HG02970 (cell line): ENCODE results near the gene HMBS.
A peak's percentile ranks its signal among the peaks of the same experiment; 100 is the strongest.
"Not testable (repeated sequence)": the region's sequence is repeated elsewhere in the genome, so short reads cannot be mapped to it uniquely, and the experiment has no call there.

ENCODE experiments used
- ATAC-seq: cut with Tn5 transposase; IDR thresholded peaks from one replicate; pipeline ENCODE4 v1.9.1; 2021; ENCODE audit warnings: mild to moderate bottlenecking, moderate library complexity, moderate number of reproducible peaks; ENCODE audit not compliant: unreplicated experiment, low FRiP score

HMBS gene

DNA sequence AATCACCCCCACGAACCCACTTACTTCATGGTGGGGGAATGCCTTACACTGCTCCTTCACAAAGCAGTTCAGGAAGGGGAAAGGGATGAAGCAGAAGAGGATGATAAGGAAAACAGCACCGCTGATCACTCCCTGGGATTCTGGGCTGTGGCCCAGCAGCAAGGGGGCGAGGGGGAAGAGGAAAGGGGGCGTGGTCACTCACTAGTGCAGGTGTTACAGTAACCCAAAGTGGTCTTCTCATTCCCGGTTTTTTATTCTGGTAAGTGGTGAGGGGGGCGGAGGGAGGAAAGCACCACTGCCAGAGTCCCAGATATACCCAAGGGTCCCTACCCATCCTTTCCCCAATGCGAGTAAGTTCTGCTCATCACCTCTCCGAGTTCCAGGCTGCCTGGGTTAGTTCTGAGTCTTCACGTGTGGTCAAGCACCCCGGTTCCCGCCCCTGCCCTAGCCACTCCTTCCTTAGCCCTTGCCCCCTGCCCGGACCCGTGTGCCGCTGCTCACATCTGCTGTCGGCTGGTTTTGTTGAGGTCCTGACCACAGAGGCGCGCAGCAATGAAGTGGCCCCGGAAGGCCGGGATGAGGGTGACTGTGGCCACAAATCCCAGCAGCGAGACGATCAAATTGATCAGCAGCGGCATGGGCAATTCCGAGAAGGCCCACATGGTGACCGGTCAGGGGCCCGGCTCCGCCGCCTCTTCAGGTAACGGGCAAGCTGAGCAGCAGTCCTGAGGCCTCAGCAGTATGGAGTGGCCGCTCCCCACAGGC is 16.5 kb downstream of the HMBS start:
- ATAC-seq = no peak

DNA sequence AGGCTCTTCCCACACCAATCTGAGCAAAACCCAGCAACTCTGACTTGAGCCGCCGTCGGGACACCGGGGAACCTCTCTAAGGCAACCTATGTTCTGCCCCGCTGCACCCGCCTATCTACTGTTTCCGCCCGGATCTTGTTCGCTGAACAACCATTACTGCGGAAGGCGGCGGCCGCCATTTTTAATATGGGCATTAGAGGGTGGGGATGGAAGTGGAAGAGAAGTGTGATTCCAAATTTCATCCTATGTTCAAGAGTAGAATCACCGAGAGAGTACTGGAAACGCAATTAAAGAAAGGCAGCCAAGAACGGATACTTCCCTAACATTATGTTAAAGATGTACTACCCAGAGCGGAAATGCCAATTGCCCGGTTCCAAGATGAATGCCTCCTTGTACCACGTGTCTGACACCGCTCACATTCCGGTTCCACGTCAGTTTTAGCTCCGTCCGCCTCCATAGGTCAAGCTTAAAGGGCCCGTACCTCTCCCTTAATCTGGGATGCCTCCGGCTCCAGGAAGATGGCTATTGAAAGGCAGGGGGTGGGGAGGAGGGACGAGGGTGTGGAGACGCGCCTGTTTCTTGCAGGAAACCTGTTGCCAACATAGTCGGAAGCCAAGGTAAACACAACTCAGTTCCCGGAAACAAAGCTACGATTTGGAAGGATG is 17.2 kb downstream of the HMBS start, which contains the start of gene DPAGT1:
DPAGT1 (minus strand) TSS at position 95 of the 665 bp plus-strand sequence. CDS start 198 bp downstream, outside the sequence.
- ATAC-seq = peak; percentile 71

DNA sequence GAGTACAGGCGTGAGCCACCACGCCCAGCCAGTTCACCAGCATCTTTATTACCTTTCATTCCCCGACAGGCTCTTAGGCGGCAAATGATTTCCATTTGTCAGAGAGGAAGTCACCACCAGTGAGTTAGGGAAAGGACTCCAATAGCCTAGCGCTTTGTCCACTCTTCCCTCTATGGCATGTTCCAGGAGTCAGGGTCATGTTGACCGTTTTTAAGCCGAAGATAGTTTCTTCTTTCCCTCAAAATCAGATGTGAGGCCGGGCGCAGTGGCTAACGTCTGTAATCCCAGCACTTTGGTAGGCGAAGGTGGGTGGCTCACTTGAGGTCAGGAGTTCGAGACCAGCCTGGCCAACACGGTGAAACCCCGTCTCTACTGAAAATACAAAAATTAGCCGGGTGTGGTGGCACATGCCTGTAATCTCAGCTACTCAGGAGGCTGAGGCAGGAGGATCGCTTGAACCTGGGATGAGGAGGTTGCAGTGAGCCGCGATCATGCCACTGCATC is 18.5 kb downstream of the HMBS start:
- not testable (repeated sequence) for ATAC-seq

DNA sequence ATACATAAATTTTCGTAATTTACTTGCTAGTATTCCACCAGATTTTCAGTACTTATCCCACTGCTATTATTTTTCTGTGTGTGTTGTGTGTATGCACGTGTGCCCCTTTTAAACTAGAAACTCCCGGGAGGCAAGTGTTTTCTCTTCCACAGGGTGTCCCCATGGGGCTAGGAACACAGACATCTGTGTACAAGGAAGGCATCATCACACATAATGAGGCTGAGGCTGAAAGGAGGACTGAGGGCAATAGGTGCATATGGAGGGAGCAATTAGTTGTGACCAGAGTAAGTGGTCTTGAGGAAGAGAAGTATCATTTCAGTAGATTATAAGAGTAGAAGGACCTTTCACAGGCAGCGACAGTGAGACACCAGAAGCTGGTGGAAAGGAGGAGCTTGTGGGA is 19.1 kb downstream of the HMBS start:
- no peak for ATAC-seq

DNA sequence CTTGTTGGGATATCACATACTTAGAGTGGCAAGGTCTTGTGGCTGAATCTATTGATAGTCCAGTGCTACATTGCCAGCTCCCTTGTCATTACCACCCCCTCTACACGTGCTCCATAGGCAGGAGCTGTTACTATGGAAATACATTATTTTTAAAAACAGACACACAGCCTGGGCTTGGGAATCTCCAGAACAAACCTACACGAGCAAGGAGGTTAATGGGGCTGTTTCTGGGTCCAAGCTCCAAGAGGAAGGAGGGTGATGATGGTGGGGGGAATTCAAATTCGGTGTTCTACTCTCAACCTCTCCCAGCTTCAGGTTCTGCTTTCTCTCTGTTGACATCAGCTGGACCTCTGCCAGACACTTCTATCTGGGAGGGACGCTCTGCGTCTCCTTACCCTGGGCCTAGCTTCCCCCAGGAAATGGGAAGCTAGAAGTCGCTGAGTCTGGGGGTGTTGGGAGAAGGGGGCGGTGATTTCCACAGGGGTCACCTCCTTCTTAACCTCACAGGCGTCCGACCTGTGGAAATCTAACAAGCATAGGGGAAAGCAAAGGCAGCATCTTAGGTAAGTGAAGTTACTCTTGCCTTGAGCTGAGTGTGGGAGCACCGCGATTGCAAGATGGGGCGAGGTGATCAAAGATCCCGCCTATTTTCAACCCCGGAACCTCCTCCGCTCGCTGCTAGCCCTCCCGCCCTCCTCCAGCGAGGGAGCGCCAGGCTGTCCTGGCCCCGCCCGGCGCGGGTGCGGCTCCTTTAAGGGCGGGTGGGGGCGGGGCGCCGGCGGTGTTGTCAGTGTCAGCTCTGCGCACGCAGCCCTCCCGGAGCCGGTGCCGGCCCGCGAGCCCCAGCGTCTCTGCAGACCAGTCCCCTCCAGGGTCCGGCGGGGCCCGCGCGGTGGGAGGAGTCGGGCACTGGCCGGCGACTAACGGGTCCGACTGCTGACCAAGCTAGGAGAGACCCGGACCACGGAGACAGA is 22.2 kb downstream of the HMBS start, which contains the start of gene C2CD2L:
C2CD2L (plus strand) TSS at position 781 of the 974 bp plus-strand sequence. CDS start 398 bp downstream, outside the sequence.
- peak; percentile 57 for ATAC-seq

DNA sequence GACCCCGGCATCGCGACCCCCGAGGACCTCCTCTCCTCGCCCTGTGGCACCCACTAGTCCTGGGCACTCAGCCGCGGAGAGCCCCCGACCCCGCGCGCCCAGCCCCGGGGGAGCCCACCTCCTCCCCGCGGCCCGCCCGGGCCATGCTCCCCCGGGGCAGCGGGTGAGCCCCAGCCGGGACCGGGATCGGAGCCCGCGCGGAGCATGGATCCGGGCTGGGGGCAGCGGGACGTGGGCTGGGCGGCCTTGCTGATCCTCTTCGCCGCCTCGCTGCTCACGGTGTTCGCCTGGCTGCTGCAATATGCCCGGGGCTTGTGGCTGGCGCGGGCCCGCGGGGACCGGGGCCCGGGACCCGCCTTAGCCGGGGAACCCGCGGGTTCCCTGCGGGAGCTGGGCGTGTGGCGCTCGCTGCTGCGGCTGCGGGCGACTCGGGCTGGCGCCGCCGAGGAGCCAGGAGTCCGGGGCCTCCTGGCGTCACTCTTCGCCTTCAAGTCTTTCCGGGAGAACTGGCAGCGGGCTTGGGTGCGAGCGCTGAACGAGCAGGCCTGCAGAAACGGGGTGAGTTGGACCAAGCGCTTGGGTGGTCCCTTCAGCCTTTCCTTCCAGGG is 23.0 kb downstream of the HMBS start:
- peak; percentile 25 for ATAC-seq

DNA sequence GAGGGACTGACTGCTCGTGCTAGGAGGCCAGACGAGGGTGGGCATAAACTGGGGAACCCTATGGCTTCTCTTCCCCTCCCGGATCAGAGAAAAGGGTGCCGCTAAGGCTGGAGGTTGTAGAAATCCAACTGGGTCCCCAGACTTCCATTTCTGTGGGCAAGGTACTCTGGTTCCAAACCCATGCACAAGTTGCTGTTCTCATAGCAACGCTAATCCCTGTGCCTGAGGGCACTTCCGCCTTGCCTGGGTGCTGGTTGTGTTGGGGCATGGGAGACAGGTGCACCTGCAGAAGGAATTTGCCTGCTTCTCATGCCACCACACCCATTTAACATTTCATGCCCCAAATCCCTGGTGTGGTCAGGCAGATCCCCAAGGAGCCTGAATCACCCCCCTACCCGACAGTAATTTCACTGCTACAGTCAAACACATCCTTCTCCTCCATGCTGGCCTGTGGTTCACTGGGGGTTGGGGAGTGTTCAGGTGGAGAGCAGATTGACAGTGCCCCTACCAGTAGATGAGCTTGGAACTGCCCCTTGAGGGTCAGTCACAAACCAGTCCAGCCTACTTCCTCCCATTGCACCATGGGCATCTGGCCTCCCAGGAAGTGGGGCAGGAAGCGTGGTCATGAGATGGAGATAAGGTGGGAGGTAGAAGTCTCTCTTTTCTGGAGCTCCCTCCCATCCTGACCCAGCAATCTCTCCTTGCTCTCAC is 23.6 kb downstream of the HMBS start:
- no peak for ATAC-seq

DNA sequence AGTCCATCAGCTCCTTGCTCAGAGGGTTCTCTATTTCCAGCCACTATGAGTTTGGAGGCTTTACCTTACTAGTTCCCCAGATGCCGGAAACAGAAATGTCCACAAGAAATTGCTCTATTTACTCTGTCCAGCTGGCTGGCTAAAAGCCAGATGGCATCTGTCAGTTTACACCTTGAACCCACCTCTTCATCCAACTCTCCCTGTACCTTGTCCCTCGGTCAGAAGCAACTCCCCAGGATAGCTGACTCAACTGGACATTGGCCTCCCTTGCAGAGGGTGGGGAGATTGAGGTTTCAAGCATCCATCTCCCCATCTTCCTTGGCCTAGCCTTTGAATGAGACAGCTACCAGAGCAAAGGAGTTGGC is 24.2 kb downstream of the HMBS start:
- ATAC-seq = no peak

DNA sequence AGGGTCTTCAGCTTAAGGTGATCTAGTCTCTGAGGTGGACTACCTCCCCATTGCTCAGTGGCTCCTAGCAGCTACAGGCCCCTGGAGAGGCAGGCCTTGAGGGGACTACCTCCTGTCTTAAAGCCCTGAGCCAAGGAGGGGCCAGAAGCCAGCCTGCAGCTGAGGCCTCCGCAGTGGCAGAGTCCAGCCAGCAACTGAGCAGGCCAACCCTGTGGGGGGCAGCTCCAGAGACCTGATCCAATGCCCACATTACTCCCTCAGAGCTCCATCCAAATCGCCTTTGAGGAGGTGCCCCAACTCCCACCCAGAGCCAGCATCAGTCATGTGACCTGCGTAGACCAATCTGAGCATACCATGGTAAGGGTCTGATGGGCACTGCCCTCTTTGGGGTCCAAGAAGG is 25.2 kb downstream of the HMBS start:
- no peak for ATAC-seq

DNA sequence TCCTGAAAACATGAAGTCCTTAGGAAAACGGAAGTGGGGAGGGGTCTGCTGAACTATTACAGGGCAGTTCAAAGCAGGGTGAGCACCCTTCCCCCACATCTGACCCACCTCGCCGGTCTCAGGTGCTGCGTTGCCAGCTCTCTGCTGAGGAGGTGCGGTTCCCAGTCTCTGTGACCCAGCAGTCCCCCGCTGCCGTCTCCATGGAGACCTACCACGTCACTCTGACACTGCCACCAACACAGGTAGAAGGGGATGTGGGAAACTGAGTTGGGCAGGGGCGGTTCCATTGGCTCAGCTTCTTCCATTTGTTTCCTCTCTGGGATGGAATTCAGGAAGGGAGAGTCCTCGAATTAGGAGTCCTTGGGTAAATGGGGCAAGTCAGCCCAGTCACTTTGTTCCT is 25.8 kb downstream of the HMBS start:
- no peak for ATAC-seq

DNA sequence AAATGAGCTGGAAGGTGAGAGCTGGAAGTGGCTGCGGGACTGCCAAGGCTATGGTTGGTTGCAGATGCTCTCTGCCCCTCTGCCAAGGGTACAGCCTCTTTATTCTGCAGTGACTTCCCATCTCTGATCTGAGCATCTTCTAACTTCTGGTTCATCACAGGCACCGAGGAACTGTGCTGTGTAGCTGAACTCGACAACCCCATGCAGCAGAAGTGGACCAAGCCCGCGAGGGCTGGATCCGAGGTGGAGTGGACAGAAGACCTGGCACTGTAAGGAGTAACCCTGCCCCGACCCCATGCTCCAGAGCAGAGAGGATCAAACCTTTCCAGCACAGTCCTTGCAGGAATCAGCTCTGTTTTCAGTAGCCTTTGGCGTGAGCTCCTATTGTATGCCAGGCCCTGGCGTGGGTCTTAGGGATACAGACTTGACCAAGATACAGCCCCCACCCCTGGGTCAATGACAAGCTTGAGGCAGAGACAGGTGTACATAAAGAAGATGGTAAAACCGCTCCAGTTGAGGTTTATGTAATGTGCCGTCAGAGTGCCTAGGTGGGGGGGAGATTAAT is 26.8 kb downstream of the HMBS start:
- no peak for ATAC-seq

DNA sequence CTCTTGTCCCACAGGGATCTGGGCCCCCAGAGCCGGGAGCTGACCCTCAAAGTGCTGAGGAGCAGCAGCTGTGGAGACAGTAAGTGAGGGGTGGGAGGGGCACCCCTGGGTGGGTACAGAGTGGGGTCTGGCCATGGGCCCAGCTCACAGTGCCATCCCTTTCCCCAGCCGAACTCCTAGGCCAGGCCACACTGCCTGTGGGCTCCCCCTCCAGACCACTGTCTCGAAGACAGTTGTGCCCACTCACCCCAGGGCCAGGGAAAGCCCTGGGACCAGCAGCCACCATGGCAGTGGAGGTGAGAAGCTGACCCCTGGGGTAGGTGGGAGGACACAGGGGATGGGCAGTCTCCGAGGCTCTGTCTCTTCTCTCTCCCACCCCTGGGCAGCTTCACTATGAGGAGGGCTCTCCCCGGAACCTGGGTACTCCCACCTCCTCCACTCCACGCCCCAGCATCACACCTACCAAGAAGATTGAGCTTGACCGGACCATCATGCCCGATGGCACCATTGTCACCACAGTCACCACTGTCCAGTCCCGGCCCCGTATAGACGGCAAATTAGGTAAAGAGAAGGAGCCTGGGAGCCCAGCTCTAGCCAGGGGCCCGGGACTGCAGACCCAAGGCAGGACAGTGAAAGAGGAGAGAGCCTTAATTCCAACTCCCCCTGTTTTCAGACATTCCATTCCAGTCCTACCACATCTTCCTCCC is 27.8 kb downstream of the HMBS start:
- no peak for ATAC-seq

DNA sequence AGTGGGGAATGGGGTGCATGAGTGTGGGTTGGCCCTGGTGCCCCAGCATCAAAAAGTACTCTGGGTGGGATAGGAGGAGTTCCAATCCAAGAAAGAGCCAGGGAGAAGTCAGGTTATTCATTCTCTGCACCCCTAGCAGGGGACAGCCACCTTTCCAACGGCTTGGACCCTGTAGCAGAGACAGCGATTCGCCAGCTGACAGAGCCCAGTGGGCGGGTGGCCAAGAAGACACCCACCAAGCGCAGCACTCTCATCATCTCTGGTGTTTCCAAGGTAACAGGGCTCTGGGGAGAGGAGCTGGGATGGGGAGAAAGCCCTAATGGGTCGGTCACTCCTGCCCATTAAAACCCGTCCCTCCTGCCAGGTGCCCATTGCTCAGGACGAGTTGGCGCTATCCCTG is 29.0 kb downstream of the HMBS start:
- ATAC-seq = no peak

DNA sequence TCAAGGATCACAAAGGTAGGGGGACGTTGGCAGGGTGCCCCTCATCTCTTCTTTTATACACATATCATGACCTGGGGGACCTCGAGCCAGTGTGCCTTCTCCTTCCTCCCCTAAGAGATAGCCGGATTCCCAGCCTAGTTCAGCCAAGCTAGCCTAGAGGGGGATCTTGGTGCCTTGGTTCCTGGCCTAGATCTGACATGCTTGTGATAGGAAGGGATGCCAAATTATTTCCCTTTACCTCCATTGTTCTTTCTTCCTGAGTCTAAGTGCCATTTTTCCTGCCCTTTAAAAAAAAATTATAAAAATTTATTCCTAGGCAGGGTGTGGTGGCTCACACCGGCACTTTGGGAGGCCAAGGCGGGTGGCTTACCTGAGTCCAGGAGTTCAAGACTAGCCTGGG is 29.7 kb downstream of the HMBS start:
- ATAC-seq = no peak

DNA sequence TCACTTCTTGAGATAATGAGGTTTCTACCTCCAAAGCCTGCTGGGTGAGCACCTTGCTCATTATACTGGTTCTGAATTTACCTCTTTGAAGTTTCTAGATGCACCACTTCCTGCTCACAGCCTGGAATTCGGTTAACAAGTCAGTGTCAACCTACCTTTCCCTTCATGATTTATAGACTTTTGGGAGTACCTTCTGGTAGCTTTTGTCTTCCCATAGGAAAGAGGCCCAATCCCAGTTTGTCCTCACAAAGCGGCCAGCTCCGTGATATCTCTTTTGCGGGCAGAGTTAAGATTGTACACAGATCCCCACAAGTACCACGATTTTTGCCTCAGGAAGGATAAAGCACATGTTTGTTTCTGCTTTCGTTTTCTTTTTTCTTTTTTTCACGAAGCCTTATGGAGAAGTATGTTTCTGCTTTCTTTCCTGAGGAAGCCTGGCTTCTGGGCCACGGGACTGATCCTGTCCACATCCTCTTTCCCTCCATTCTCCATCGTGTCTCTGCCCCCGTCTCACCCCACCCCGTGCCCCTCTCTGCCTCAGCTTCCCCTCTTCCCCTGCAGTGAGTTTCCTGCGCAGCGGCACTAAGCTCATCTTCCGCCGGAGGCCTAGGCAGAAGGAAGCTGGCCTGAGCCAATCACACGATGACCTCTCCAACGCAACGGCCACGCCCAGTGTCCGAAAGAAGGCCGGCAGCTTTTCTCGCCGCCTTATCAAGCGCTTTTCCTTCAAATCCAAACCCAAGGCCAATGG is 31.0 kb downstream of the HMBS start:
- no peak for ATAC-seq

DNA sequence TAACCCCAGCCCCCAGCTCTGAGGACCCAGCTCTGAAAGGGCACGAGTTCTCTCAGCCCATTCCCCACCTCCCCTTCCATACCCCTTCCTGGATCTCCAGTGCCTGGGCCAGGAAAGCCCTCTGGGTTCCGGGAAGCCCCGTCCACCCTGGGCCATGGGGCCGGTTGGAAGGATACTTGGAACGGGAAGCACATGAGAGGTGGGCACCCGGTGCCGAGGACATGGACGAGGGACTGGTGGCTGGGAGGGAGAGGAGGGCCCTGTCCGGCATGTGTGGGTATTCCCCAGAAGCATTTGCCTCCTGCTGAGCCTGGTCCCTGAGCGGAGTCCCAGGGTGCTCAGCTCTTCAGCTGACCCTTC is 31.5 kb downstream of the HMBS start:
- no peak for ATAC-seq

DNA sequence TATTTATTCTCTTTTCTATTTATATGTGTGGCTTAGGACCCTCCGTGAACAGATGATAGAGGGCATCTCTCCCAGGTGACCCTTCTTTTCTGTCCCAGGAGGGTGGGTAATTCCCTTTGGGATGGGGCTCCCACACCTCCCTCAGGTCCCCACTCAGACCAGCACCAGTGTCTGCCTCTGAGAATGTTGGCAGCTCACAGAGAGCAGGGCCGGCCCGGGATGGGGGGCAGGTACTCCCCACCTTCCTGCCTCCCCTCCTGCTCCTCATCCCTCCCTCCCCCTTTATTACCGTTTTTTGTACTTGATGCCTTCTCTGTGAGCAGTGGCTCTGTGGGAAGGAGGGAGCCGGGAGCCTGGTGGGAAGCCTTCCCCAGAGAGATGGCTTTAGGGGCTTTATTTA is 31.9 kb downstream of the HMBS start:
- ATAC-seq = no peak
